Measurements from ENCODE around the gene SUPT6H.

The SUPT6H gene

DNA sequence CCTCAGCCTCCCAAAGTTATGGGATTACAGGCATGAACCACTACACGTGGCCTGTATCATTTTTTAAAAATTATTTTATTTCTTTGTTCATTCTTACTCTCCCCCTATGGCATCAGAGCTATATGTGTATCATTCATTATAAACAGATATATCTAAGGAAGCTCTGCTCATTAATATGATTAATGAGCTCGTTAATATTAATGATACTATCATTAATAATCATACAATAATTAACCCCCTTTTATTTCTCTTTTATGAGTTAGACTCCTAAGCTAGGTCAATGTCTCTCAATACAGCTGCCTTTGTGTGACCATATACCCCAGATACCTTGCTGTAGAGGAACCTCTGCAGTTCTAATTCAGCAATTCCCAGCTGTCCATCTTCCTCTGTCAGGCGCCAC, 43.5 kb upstream of the SUPT6H start:
- TF ChIP-seq, protein P1, sequence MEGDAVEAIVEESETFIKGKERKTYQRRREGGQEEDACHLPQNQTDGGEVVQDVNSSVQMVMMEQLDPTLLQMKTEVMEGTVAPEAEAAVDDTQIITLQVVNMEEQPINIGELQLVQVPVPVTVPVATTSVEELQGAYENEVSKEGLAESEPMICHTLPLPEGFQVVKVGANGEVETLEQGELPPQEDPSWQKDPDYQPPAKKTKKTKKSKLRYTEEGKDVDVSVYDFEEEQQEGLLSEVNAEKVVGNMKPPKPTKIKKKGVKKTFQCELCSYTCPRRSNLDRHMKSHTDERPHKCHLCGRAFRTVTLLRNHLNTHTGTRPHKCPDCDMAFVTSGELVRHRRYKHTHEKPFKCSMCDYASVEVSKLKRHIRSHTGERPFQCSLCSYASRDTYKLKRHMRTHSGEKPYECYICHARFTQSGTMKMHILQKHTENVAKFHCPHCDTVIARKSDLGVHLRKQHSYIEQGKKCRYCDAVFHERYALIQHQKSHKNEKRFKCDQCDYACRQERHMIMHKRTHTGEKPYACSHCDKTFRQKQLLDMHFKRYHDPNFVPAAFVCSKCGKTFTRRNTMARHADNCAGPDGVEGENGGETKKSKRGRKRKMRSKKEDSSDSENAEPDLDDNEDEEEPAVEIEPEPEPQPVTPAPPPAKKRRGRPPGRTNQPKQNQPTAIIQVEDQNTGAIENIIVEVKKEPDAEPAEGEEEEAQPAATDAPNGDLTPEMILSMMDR (conservative IDR thresholded peaks at IDR 0.05; ENCODE audit: low read depth, low read length), result no peak
- no peak for DNase-seq (ENCODE audit: low read depth)
- no peak overlapping the region for H3K4me3 ChIP-seq (ENCODE audit: low read length)

- DNase-seq (ENCODE audit: low read depth), result no peak
- no peak overlapping the region for H3K4me3 ChIP-seq (ENCODE audit: low read length)
- TF ChIP-seq, protein P1 (conservative IDR thresholded peaks at IDR 0.05; ENCODE audit: low read depth, low read length), result no peak
These were observed 42.0 kb upstream of the SUPT6H start for GRCh38 chr17:28620010-28620409.

- no peak overlapping the region for H3K4me3 ChIP-seq (ENCODE audit: low read length)
- TF ChIP-seq, protein P1 (conservative IDR thresholded peaks at IDR 0.05; ENCODE audit: low read depth, low read length), result no peak
- DNase-seq (ENCODE audit: low read depth), result no peak
These were observed 39.8 kb upstream of the SUPT6H start for GRCh38 chr17:28622186-28622585.

GRCh38 chr17:28623696-28624095, 38.3 kb upstream of the SUPT6H start:
- no peak for DNase-seq (ENCODE audit: low read depth)
- no peak overlapping the region for H3K4me3 ChIP-seq (ENCODE audit: low read length)
- TF ChIP-seq, protein P1 (conservative IDR thresholded peaks at IDR 0.05; ENCODE audit: low read depth, low read length), result no peak

- TF ChIP-seq, protein P1 (conservative IDR thresholded peaks at IDR 0.05; ENCODE audit: low read depth, low read length), result no peak
- no peak overlapping the region for H3K4me3 ChIP-seq (ENCODE audit: low read length)
- DNase-seq (ENCODE audit: low read depth), result no peak
These were observed 37.9 kb upstream of the SUPT6H start for GRCh38 chr17:28624148-28624547.

DNA sequence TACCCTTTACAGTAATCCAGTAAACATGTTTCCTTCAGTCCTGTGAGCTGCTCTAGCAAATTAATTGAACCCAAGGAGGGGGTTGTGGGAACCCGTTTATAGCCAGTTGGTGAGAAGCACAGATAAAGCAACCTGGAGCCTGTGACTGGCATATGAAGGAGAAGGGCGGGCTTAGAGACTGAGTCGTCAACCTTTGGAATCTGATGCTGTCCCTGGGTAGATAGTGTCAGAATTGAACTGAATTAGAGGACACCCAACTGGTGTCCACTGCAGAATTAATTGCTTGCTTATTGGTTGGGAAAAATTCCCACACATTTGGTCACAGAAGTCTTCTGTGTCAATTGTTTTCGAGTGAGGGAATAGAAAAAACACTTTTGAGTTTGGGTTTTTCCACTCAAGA, 35.2 kb upstream of the SUPT6H start:
- DNase-seq (ENCODE audit: low read depth), result no peak
- no peak overlapping the region for H3K4me3 ChIP-seq (ENCODE audit: low read length)
- TF ChIP-seq, protein P1 (conservative IDR thresholded peaks at IDR 0.05; ENCODE audit: low read depth, low read length), result no peak

DNA sequence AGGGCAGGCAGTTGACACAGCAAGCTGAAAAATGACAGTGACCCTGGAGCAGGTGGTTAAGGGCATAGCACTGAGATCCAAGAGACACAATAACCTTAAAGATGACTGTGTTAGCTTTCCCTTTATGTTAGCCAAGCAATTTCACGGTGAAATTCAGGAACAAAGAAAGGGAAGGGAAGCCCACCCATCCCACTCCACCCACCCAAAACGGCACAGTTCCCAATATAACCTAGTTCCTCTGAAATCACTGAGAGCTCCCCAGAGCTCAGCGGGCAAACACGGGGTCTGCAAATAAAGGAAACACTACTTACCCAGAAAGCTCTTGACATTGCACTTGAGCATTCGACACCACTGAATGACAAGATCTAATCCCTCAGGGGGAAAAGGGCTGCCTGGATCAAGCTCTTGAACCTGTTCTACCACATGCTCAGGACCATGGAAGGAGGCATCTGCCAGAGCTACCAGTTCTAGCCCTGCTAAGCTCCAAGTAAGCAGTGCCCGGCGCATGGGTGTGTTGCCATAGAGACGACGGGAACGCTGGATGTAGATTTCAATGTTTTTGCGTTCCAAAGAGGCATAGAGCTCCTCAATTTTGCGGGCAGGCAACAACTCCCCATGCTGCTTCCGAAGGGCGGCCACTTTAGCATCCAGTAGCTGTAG, 27.7 kb upstream of the SUPT6H start:
- no peak overlapping the region for H3K4me3 ChIP-seq (ENCODE audit: low read length)
- no peak for DNase-seq (ENCODE audit: low read depth)
- TF ChIP-seq, protein P1 (conservative IDR thresholded peaks at IDR 0.05; ENCODE audit: low read depth, low read length), result no peak

Measured in retinal pigment epithelial cell (primary cell).